Stimulated activated CD8-positive, alpha-beta memory T cell treated with anti-CD3 and anti-CD28 coated beads, Interleukin-12 subunit alpha, Interleukin-12 subunit beta, amount 100 ng/mL, for 1 hour (primary cell): ENCODE results near the gene GOLGA1.
"Not testable (repeated sequence)": the region's sequence is repeated elsewhere in the genome, so short reads cannot be mapped to it uniquely, and the experiment has no call there.

Experiments
- DNase-seq: peaks from one replicate; pipeline ENCODE4 v3.0.0-alpha.2; 2020; ENCODE audit warnings: low read depth

GOLGA1 gene

GRCh38 chr9:124858330-124859046, 82.4 kb downstream of the GOLGA1 start:
- DNase-seq, result no peak

- no peak for DNase-seq
Observed at GRCh38 chr9:124857533-124858162, 83.2 kb downstream of the GOLGA1 start.

GRCh38 chr9:124855944-124856765, 84.7 kb downstream of the GOLGA1 start:
- DNase-seq, result no peak

- no peak for DNase-seq
Observed at GRCh38 chr9:124855566-124855943, 85.3 kb downstream of the GOLGA1 start.

- no peak for DNase-seq
Observed at GRCh38 chr9:124854822-124855221, 86.1 kb downstream of the GOLGA1 start.

- no peak for DNase-seq
Observed at GRCh38 chr9:124854161-124854560, 86.7 kb downstream of the GOLGA1 start.

- no peak for DNase-seq
Observed at GRCh38 chr9:124853605-124854143, 87.2 kb downstream of the GOLGA1 start.

GRCh38 chr9:124852829-124853531, 87.9 kb downstream of the GOLGA1 start, which contains the start of gene WDR38:
Gene WDR38, plus strand, starts transcription at chr9:124853460. Its CDS starts 72 bp downstream, at chr9:124853532.
- DNase-seq, result peak; percentile 51

GRCh38 chr9:124852121-124852828, 88.6 kb downstream of the GOLGA1 start:
- DNase-seq, result no peak

GRCh38 chr9:124849801-124850200, 91.1 kb downstream of the GOLGA1 start:
- no peak for DNase-seq

GRCh38 chr9:124846969-124847368, 93.9 kb downstream of the GOLGA1 start:
- DNase-seq, result no peak

GRCh38 chr9:124846467-124846866, 94.4 kb downstream of the GOLGA1 start:
- DNase-seq, result not testable (repeated sequence)

GRCh38 chr9:124844291-124844690, 96.6 kb downstream of the GOLGA1 start:
- DNase-seq, result no peak

GRCh38 chr9:124843456-124844034, 97.3 kb downstream of the GOLGA1 start:
- no peak for DNase-seq

- DNase-seq, result no peak
Observed at GRCh38 chr9:124841075-124841821, 99.6 kb downstream of the GOLGA1 start.

GRCh38 chr9:124840300-124840833, 100.5 kb downstream of the GOLGA1 start:
- no peak for DNase-seq

GRCh38 chr9:124839612-124840299, 101.1 kb downstream of the GOLGA1 start:
- DNase-seq, result no peak

- not testable (repeated sequence) for DNase-seq
Observed at GRCh38 chr9:124838567-124839275, 102.2 kb downstream of the GOLGA1 start.

GRCh38 chr9:124838132-124838531, 102.8 kb downstream of the GOLGA1 start:
- DNase-seq, result not testable (repeated sequence)
